Measurements from ENCODE around the gene SREBF1.

The SREBF1 gene

GRCh38 chr17:17822189-17822588 is 14.6 kb downstream of the SREBF1 start:
- H3K36me3 ChIP-seq (ENCODE audit: insufficient read depth, low read length) = peaks cover 8% of the 10 kb centered on the region; the same call in 1 of the 2 replicates
- H3F3A ChIP-seq (ENCODE audit: low read depth) = peaks cover 6% of the 10 kb centered on the region
- H2AFZ ChIP-seq (ENCODE audit: low read length) = no peak overlapping the region
- H3K9ac ChIP-seq (ENCODE audit: low read depth, low read length, poor library complexity, severe bottlenecking) = peak overlapping the region; percentile 94
- H4K20me1 ChIP-seq (ENCODE audit: insufficient read depth, low read length, poor library complexity, severe bottlenecking) = peaks cover 26% of the 10 kb centered on the region
- H3K9me2 ChIP-seq (replicated peaks; ENCODE audit: low read depth, low read length) = no peaks in the 10 kb centered on the region
- peak overlapping the region; percentile 93 for H3K4me2 ChIP-seq (ENCODE audit: low read depth, low read length, poor library complexity, severe bottlenecking)
- H3K79me2 ChIP-seq (ENCODE audit: insufficient read depth, low read length) = peaks cover 43% of the 10 kb centered on the region
- H3K27me3 ChIP-seq (ENCODE audit: insufficient read depth, low read length, poor library complexity, severe bottlenecking) = no peaks in the 10 kb centered on the region
- TF ChIP-seq CTCF (conservative IDR thresholded peaks at IDR 0.05; ENCODE audit: low read length) = no peak
- TF ChIP-seq EZH2phosphoT487 (IDR thresholded peaks at IDR 0.05; ENCODE audit: borderline replicate concordance) = no peak
- H3K4me1 ChIP-seq (ENCODE audit: insufficient read depth, low read length, poor library complexity, severe bottlenecking) = peaks cover 67% of the 10 kb centered on the region
- peak overlapping the region; percentile 89 for H3K4me3 ChIP-seq (ENCODE audit: low read length, poor library complexity, severe bottlenecking)
- H3K9me3 ChIP-seq (ENCODE audit: insufficient read depth, low read depth, low read length) = no peaks in the 10 kb centered on the region

- H3K9me2 ChIP-seq (replicated peaks; ENCODE audit: low read depth, low read length) = no peaks in the 10 kb centered on the region
- H3K27me3 ChIP-seq (ENCODE audit: insufficient read depth, low read length, poor library complexity, severe bottlenecking) = no peaks in the 10 kb centered on the region
- no peaks in the 10 kb centered on the region for H3F3A ChIP-seq (ENCODE audit: low read depth)
- peaks cover 43% of the 10 kb centered on the region for H3K79me2 ChIP-seq (ENCODE audit: insufficient read depth, low read length)
- peaks cover 26% of the 10 kb centered on the region for H4K20me1 ChIP-seq (ENCODE audit: insufficient read depth, low read length, poor library complexity, severe bottlenecking)
- no peaks in the 10 kb centered on the region for H3K9me3 ChIP-seq (ENCODE audit: insufficient read depth, low read depth, low read length)
- peak overlapping the region; percentile 94 for H3K9ac ChIP-seq (ENCODE audit: low read depth, low read length, poor library complexity, severe bottlenecking)
- H3K4me3 ChIP-seq (ENCODE audit: low read length, poor library complexity, severe bottlenecking) = peak overlapping the region; percentile 89
- no peak for TF ChIP-seq CTCF (conservative IDR thresholded peaks at IDR 0.05; ENCODE audit: low read length)
- TF ChIP-seq EZH2phosphoT487 (IDR thresholded peaks at IDR 0.05; ENCODE audit: borderline replicate concordance) = no peak
- H3K36me3 ChIP-seq (ENCODE audit: insufficient read depth, low read length) = peaks cover 11% of the 10 kb centered on the region; the same call in 1 of the 2 replicates
- H2AFZ ChIP-seq (ENCODE audit: low read length) = no peak overlapping the region
- H3K4me1 ChIP-seq (ENCODE audit: insufficient read depth, low read length, poor library complexity, severe bottlenecking) = peaks cover 51% of the 10 kb centered on the region
- peak overlapping the region; percentile 93 for H3K4me2 ChIP-seq (ENCODE audit: low read depth, low read length, poor library complexity, severe bottlenecking)
These were observed 16.2 kb downstream of the SREBF1 start for GRCh38 chr17:17820463-17821158.

- H3K4me2 ChIP-seq (ENCODE audit: low read depth, low read length, poor library complexity, severe bottlenecking) = peak overlapping the region; percentile 93
- H3K4me1 ChIP-seq (ENCODE audit: insufficient read depth, low read length, poor library complexity, severe bottlenecking) = peaks cover 49% of the 10 kb centered on the region
- peaks cover 11% of the 10 kb centered on the region; the same call in 1 of the 2 replicates for H3K36me3 ChIP-seq (ENCODE audit: insufficient read depth, low read length)
- H3K9ac ChIP-seq (ENCODE audit: low read depth, low read length, poor library complexity, severe bottlenecking) = peak overlapping the region; percentile 94
- no peaks in the 10 kb centered on the region for H3K27me3 ChIP-seq (ENCODE audit: insufficient read depth, low read length, poor library complexity, severe bottlenecking)
- H3F3A ChIP-seq (ENCODE audit: low read depth) = no peaks in the 10 kb centered on the region
- H3K4me3 ChIP-seq (ENCODE audit: low read length, poor library complexity, severe bottlenecking) = peak overlapping the region; percentile 89
- H3K9me3 ChIP-seq (ENCODE audit: insufficient read depth, low read depth, low read length) = no peaks in the 10 kb centered on the region
- H3K79me2 ChIP-seq (ENCODE audit: insufficient read depth, low read length) = peaks cover 43% of the 10 kb centered on the region
- H4K20me1 ChIP-seq (ENCODE audit: insufficient read depth, low read length, poor library complexity, severe bottlenecking) = peaks cover 26% of the 10 kb centered on the region
- TF ChIP-seq EZH2phosphoT487 (IDR thresholded peaks at IDR 0.05; ENCODE audit: borderline replicate concordance) (no peak), CTCF (conservative IDR thresholded peaks at IDR 0.05; ENCODE audit: low read length) (no peak)
- no peaks in the 10 kb centered on the region for H3K9me2 ChIP-seq (replicated peaks; ENCODE audit: low read depth, low read length)
- no peak overlapping the region for H2AFZ ChIP-seq (ENCODE audit: low read length)
These were observed 16.7 kb downstream of the SREBF1 start for GRCh38 chr17:17820046-17820445.
